BLaER1 treated with 17β-estradiol and CSF1 and Interleukin-3, amounts not matched to agents 10 nM and 100 nM (cell line): Measurements from ENCODE around the gene DNMBP.

ENCODE experiments used
- H3K27ac ChIP-seq, 11 experiments: shearing (Covaris generic); formaldehyde crosslinking; 2 replicates each; pipeline ENCODE4 v1.8.1; 2022
- H3K27me3 ChIP-seq, 11 experiments: shearing (Covaris generic); formaldehyde crosslinking; 2 replicates each; pipeline ENCODE4 v1.8.1; 2022
- H3K36me3 ChIP-seq, 11 experiments: shearing (Covaris generic); formaldehyde crosslinking; 2 replicates each; pipeline ENCODE4 v1.8.1; 2022
- H3K4me1 ChIP-seq, 10 experiments: shearing (Covaris generic); formaldehyde crosslinking; 2 replicates each; pipeline ENCODE4 v1.8.1; 2022
- H3K4me2 ChIP-seq, 11 experiments: shearing (Covaris generic); formaldehyde crosslinking; 2 replicates each; pipeline ENCODE4 v1.8.1; 2022
- H3K4me3 ChIP-seq, 10 experiments: shearing (Covaris generic); formaldehyde crosslinking; 2 replicates each; pipeline ENCODE4 v1.8.1; 2022
- H3K9ac ChIP-seq, 11 experiments: shearing (Covaris generic); formaldehyde crosslinking; 2 replicates each; pipeline ENCODE4 v1.8.1; 2022
- H3K9me3 ChIP-seq, 11 experiments: shearing (Covaris generic); formaldehyde crosslinking; replicated peaks in 1 of 11; 2 replicates each; pipeline ENCODE4 v1.8.1; 2022
- H4K20me1 ChIP-seq, 11 experiments: shearing (Covaris generic); formaldehyde crosslinking; 2 replicates each; pipeline ENCODE4 v1.8.1; 2022
- Cebpa-rat ChIP-seq, 11 experiments: shearing (Covaris generic); IDR thresholded peaks; 2 replicates each; pipeline ENCODE4 v1.8.1; 2022

Gene DNMBP

DNA sequence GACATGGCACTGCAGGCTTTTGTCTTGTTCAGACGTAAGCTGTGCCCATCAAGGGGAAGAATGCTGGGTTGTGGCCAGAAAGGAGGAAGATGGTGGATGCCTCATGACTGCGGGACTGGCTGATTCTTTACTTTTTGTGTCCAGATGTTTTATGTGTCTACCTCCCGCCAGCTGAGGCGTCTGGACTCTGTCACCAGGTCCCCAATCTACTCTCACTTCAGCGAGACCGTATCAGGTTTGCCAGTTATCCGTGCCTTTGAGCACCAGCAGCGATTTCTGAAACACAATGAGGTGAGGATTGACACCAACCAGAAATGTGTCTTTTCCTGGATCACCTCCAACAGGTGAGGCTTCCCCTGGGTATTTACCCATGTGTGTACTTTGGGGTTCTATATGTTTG, 173.8 kb downstream of the DNMBP start:
- H3K4me1 ChIP-seq = peaks cover 0 to 8% (median 0%) of the 10 kb centered on the region in 10 experiments; a peak in 4 of 20 replicates
- H3K27ac ChIP-seq = no peak overlapping the region
- no peaks in the 10 kb centered on the region for H4K20me1 ChIP-seq
- no peaks in the 10 kb centered on the region for H3K9me3 ChIP-seq
- no peak overlapping the region for H3K4me3 ChIP-seq
- no peak overlapping the region for H3K9ac ChIP-seq
- no peaks in the 10 kb centered on the region for H3K36me3 ChIP-seq
- H3K4me2 ChIP-seq = no peak overlapping the region
- no peaks in the 10 kb centered on the region for H3K27me3 ChIP-seq
- TF ChIP-seq Cebpa-rat (IDR thresholded peaks at IDR 0.05) = no peak

- no peak overlapping the region for H3K4me3 ChIP-seq
- no peak overlapping the region for H3K27ac ChIP-seq
- peaks cover 0 to 14% (median 10%) of the 10 kb centered on the region in 10 experiments; a peak in 16 of 20 replicates for H3K4me1 ChIP-seq
- no peaks in the 10 kb centered on the region for H3K36me3 ChIP-seq
- H3K9ac ChIP-seq = no peak overlapping the region
- TF ChIP-seq Cebpa-rat (IDR thresholded peaks at IDR 0.05) = no peak
- no peaks in the 10 kb centered on the region for H4K20me1 ChIP-seq
- H3K27me3 ChIP-seq = no peaks in the 10 kb centered on the region
- peak overlapping the region in 2 of 11 experiments; percentile 4 to 8; a peak in 3 of 22 replicates for H3K4me2 ChIP-seq
- H3K9me3 ChIP-seq = peaks cover 0 to 6% (median 0%) of the 10 kb centered on the region in 11 experiments; a peak in 1 of 22 replicates
Observed at GRCh38 chr10:99834410-99834809, 175.3 kb downstream of the DNMBP start.

- no peaks in the 10 kb centered on the region for H3K36me3 ChIP-seq
Observed at GRCh38 chr10:99832439-99832838, 177.3 kb downstream of the DNMBP start.

DNA sequence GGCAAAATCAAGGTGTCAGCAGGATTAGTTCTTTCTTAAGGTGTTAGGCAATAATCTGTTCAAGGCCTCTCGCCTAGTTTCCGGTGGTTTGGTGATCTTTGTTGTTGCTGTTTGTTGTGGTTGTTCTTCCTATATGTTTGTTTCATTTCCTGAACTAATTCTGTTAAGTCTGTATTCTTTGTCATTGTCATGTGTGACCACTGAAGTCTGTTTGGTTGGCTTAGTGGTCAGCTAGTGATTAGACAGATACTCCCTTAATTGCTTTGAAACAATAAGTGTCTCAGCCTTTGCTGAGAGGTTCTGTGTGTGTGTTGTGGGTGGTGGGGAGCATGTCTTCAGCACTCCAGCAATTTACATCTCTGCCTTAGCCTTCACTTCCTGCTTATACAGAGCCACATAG, 181.3 kb downstream of the DNMBP start:
- Histone ChIP-seq H3K9me3 (peaks cover 6 to 17% (median 13%) of the 10 kb centered on the region in 11 experiments; a peak in 20 of 22 replicates), H3K36me3 (no peaks in the 10 kb centered on the region), H3K4me1 (peaks cover 4 to 19% (median 15%) of the 10 kb centered on the region in 10 experiments; a peak in 16 of 20 replicates), H3K4me2 (peak overlapping the region in 4 of 11 experiments; percentile 1 to 33 (median 14); a peak in 7 of 22 replicates), H3K27ac (peak overlapping the region in 2 of 11 experiments; percentile 32 to 42; a peak in 3 of 22 replicates), H4K20me1 (no peaks in the 10 kb centered on the region), H3K27me3 (no peaks in the 10 kb centered on the region), H3K9ac (no peak overlapping the region), H3K4me3 (no peak overlapping the region)
- TF ChIP-seq Cebpa-rat (IDR thresholded peaks at IDR 0.05) = no peak

More at GRCh38 chr10:99832439-99832838, 177.3 kb downstream of the DNMBP start:
- Histone ChIP-seq H3K4me3 (no peak overlapping the region), H3K27ac (no peak overlapping the region), H3K9me3 (peaks cover 6 to 17% (median 13%) of the 10 kb centered on the region in 11 experiments; a peak in 20 of 22 replicates), H3K4me2 (no peak overlapping the region), H3K4me1 (peaks cover 4 to 24% (median 15%) of the 10 kb centered on the region in 10 experiments; a peak in 16 of 20 replicates), H3K27me3 (no peaks in the 10 kb centered on the region), H3K9ac (no peak overlapping the region), H4K20me1 (no peaks in the 10 kb centered on the region)
- TF ChIP-seq Cebpa-rat (IDR thresholded peaks at IDR 0.05) = no peak

- H3K27me3 ChIP-seq = no peaks in the 10 kb centered on the region
- peak overlapping the region in 4 of 11 experiments; percentile 1 to 33 (median 14); a peak in 7 of 22 replicates for H3K4me2 ChIP-seq
- H4K20me1 ChIP-seq = no peaks in the 10 kb centered on the region
- peak overlapping the region in 2 of 11 experiments; percentile 32 to 42; a peak in 3 of 22 replicates for H3K27ac ChIP-seq
- no peak for TF ChIP-seq Cebpa-rat (IDR thresholded peaks at IDR 0.05)
- no peak overlapping the region for H3K9ac ChIP-seq
- peaks cover 6 to 17% (median 13%) of the 10 kb centered on the region in 11 experiments; a peak in 20 of 22 replicates for H3K9me3 ChIP-seq
- H3K36me3 ChIP-seq = no peaks in the 10 kb centered on the region
- no peak overlapping the region for H3K4me3 ChIP-seq
- H3K4me1 ChIP-seq = peaks cover 4 to 19% (median 15%) of the 10 kb centered on the region in 10 experiments; a peak in 16 of 20 replicates
Observed at GRCh38 chr10:99827936-99828335, 181.8 kb downstream of the DNMBP start.
